HG03064 (cell line): ENCODE measurements around the gene ZNF175.

Experiments used
- ATAC-seq: cut with Tn5 transposase; IDR thresholded peaks from one replicate; pipeline ENCODE4 v1.9.1; 2021; ENCODE audit warnings: low read depth; ENCODE audit not compliant: unreplicated experiment

Gene ZNF175

GRCh38 chr19:51549533-51550324, 21.4 kb upstream of the ZNF175 start:
- ATAC-seq: no peak

DNA sequence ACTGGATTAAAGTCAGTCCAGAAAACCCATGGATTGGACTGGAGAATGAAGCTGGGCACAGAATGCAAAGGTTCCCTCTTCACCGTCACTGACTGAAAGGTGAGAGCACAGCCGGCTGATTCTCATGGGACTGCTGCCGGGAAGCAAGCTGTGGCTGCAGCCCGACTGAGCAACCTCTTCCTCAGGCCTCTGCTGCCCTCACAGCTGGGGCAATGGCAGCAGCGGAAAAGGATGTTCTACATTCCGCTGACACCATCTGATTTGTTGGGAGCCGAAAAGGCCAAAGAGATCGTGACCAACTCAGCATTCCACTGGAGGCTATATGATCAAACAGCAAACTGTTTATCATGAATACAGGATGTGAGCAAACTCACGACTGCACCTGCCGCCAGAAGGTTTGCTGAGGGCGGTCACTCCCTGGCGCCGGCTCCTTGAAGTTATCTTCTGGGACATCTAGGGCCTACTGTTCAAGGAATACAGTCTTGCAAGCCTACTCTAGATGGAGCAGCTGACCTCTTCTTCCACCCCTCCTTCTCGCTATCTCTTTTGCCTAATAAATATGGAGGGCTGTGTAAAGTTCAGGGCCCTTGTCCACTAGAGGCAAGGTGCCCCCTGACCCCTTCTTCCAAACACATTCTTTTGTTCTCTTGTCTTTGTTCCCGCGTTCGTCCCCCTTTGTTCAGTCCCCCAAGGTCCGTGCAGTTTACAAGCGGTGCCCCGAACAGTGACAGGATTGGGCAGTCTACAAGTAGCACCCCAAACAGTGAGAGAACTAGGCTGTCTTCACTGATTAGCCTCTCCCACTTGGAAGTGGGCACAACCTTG, 20.0 kb upstream of the ZNF175 start:
- no peak for ATAC-seq

DNA sequence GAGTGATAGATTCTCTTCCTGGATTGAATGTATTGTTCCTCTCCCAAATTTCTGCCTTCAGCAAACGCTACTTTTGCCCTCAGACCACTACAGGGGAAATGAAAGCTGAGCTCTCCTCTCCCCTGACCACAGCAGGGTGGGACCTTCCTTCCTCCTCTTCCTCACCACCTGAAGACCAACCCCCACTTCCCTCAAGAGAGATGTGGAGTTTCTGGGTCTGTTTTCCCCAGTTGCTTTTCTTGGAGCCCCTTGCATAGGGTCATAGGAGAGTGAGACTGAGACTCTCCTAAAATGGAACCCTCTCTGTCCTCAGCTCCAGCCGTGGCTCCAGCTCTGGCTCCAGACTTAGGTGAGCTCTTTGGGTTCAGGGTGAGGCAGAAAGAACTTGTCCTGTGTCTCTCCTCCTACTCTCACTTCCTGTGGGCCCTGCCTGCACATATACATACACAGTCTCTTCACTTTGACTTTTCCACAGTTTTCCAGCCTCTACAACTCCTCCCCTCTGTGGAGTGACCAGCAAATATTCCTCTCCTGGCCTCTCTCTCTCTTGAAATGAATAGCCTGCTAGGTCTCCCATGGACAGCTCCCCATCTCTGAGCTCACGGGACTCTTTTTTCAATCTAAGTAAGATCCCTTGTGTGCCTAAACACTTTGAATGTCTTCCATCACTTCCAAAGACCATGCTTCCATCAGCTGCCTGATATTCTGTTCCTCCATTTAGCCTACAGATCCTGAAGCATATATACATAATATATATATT, 19.2 kb upstream of the ZNF175 start:
- ATAC-seq: no peak

- ATAC-seq: no peak
Observed at GRCh38 chr19:51552608-51552995, 18.5 kb upstream of the ZNF175 start.

- no peak for ATAC-seq
Observed at GRCh38 chr19:51552996-51553725, 17.9 kb upstream of the ZNF175 start.

DNA sequence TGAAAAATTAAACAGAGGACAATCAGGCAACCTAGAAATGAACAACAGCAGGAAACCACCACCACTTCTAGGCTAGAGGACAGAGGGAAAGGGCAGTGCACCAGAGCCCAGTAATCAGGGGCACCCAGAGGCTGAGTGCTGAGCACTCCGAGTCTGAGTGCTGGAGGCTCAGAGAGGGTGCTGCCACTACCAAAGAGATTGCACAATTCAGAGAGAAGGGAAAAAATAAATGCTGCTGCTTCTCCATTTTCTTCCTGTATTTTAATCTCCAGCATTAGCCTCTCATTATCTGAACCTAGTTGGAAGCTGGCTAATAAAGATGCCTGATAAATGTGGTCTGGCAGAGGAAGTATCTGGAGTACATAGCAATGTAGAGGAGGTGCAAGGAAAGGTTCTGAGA, 11.8 kb upstream of the ZNF175 start:
- no peak for ATAC-seq

GRCh38 chr19:51560339-51560738, 10.7 kb upstream of the ZNF175 start:
- ATAC-seq: no peak

- ATAC-seq: no peak
Observed at GRCh38 chr19:51564791-51565190, 6.3 kb upstream of the ZNF175 start.

DNA sequence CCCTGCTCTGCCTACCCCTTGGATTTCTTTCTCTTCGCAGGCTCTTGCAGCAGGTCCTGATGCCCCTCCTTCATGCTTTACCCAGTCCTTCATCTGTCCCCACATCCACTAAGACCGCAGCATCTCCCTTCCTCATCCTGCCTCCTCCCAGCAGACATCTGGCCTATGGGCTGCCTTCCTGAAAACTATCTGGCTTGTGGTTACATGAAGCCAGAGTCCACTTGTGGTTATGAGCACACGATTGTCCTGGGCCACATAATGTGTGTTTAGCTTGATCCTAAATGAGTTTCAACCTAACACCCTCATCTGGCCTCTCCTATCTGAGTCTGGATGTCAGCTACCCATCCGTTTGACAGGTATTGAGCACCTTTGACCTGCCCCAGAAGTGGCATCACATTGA, 5.5 kb upstream of the ZNF175 start:
- ATAC-seq: no peak

GRCh38 chr19:51566489-51567100, 4.5 kb upstream of the ZNF175 start:
- ATAC-seq: no peak

- no peak for ATAC-seq
Observed at GRCh38 chr19:51567583-51567982, 3.5 kb upstream of the ZNF175 start.

DNA sequence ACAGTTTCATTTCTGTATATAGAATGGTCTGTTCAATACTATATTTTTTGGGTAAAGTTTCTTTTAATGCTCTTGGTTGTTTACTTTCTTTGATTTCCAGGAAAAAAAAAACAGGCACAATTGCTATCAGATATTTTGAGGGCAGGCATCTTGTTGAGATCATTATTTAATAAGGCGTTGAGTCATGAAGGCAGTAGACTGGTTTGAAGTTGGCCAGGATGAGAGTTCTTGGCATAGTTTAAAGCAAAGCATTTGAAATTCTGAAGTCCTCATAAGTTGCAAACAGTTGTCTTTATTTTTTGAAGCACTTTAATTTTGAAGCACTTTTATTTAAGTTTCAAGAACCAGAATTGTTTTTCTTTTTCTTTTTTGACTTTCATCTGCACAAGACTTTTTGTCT, 2.6 kb upstream of the ZNF175 start:
- ATAC-seq: no peak

- ATAC-seq: no peak
Observed at GRCh38 chr19:51571599-51571998, 516 bp downstream of the ZNF175 start.

GRCh38 chr19:51572410-51572809, 1.3 kb downstream of the ZNF175 start:
- no peak for ATAC-seq

DNA sequence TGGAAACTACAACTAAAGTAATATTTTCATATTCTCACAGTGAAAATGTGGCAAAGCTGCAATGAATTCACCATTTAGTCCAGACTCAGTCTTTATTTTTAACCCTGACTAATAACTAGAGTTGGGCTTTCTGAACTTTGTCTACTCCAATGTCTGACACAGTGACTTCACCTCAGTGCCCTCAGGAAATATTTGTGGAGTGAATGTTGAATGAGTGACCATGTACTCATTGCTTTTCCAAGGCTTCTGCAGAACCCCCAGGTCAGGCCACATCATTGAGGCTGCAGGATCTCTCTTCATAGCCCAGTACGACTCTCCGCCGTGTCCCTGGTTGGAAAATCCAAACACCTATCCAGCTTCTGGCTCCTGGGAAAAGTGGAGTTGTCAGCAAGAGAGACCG, 1.8 kb downstream of the ZNF175 start:
- ATAC-seq: no peak

- ATAC-seq: no peak
Observed at GRCh38 chr19:51573331-51573730, 2.2 kb downstream of the ZNF175 start.

DNA sequence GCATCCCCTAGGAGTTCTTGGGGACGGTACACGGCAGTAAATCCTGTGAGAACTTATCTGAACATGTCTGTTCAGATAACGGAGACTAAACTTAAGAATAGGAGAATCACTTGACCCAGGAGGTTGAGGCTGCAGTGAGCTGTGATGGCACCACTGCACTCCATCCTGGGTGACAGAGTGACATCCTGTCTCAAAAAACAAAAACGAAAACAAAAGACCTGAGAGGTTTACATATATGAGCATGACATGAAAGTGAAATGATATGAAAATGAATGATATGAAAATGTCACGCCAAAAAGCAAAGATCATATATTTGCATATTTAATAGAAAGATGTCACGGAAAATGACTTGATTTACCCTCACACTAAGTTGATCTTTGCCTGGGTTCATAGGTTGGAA, 5.8 kb downstream of the ZNF175 start:
- ATAC-seq: no peak

DNA sequence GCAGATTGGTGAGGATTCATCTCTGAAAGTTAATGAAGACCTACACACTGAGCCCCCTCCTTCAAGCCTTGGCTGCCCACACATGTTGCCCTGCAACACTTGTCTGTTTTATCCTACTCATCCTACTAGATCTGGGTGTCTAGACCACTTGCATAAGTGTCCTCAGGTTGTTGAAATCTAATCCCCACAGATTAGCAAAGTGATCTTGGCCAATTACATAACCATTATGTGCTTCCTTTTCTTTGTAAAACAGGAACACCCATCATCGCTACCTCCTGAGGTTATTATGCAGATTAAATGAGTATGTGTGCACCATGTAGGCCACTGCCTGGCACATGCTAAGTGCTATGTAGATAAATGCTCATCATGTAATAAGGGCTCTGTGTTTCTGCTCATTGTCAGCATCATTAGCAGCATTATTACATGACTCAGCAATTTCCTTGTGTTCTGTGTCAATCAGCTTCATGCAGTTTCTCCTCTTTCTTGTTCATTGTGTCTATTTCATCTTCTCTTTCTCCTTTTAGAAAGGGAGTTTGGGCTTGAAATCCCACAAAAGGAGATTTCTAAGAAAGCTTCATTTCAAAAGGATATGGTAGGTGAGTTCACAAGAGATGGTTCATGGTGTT, 15.1 kb downstream of the ZNF175 start:
- ATAC-seq: no peak

DNA sequence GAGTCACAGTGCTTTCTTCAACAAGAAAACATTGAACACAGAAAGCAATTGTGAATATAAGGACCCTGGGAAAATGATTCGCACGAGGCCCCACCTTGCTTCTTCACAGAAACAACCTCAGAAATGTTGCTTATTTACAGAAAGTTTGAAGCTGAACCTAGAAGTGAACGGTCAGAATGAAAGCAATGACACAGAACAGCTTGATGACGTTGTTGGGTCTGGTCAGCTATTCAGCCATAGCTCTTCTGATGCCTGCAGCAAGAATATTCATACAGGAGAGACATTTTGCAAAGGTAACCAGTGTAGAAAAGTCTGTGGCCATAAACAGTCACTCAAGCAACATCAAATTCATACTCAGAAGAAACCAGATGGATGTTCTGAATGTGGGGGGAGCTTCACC, 15.7 kb downstream of the ZNF175 start:
- ATAC-seq: no peak
